A172 (cell line): Measurements from ENCODE around the gene PLBD2. TPM values are rescaled to one million over a fixed set of nuclear protein-coding genes. Genes with fewer than 3 reads are reported as not detected.

Source experiments
- total RNA-seq: library from RNA; depleted of rRNA; stranded (reverse); fragments of >200 nt; shearing (Covaris generic); gene quantifications from 2 replicates; pipeline ENCODE4 v1.2.3, GENCODE V29; 2014; rRNA removed

Gene PLBD2
- total RNA-seq, 1 experiment from 2014 or later: 10.1 TPM

Other genes with a start within 250 kb of the PLBD2 start
- gene RASAL1, start 222.8 kb upstream of the PLBD2 start, total RNA-seq: not detected in 2 replicates
- gene CFAP73, start 208.9 kb upstream of the PLBD2 start, total RNA-seq: 0.22 and 1.2 TPM in 2 replicates
- gene DDX54, start 173.1 kb upstream of the PLBD2 start, total RNA-seq: 56.4 and 69.1 TPM in 2 replicates
- 51.2 and 52.2 TPM in 2 replicates for gene RITA1, start 172.9 kb upstream of the PLBD2 start, total RNA-seq
- gene TPCN1, start 137.1 kb upstream of the PLBD2 start, total RNA-seq: 8.9 and 13.3 TPM in 2 replicates
- gene SLC8B1, start 23.5 kb upstream of the PLBD2 start, total RNA-seq: 18.2 and 21.0 TPM in 2 replicates
- gene SDS, start 45.3 kb downstream of the PLBD2 start, total RNA-seq: not detected in 2 replicates
- gene SDSL, start 63.8 kb downstream of the PLBD2 start, total RNA-seq: 12.9 and 13.6 TPM in 2 replicates
- gene LHX5, start 113.3 kb downstream of the PLBD2 start, total RNA-seq: not detected in 2 replicates